NCI-H1092 treated with DMSO at 0.1 percent for 48 hours (cell line): ENCODE results near the gene B3GAT3.
"Not testable (repeated sequence)": the region's sequence is repeated elsewhere in the genome, so short reads cannot be mapped to it uniquely, and the experiment has no call there.

Experiments used
- DNase-seq: peaks from one replicate; lab custom pipeline; 2025; lab: John Stamatoyannopoulos, UW

B3GAT3 gene

GRCh38 chr11:62603776-62604299 lies 17.9 kb downstream of the B3GAT3 start:
- no peak for DNase-seq

- DNase-seq = no peak
Observed at GRCh38 chr11:62603072-62603408, 18.7 kb downstream of the B3GAT3 start.

- DNase-seq = peak; percentile 81
Observed at GRCh38 chr11:62602141-62603071, 19.4 kb downstream of the B3GAT3 start.

GRCh38 chr11:62601372-62602140 lies 20.2 kb downstream of the B3GAT3 start, which contains the start of gene MTA2:
TSS of gene MTA2 (minus strand) at chr11:62601865. CDS start at chr11:62601450, 415 bp downstream.
- peak; percentile 99 for DNase-seq

GRCh38 chr11:62601122-62601371 lies 20.7 kb downstream of the B3GAT3 start:
- DNase-seq = peak; percentile 57

GRCh38 chr11:62600367-62601121 lies 21.2 kb downstream of the B3GAT3 start:
- no peak for DNase-seq

GRCh38 chr11:62599901-62600300 lies 21.9 kb downstream of the B3GAT3 start:
- no peak for DNase-seq

GRCh38 chr11:62599069-62599696 lies 22.6 kb downstream of the B3GAT3 start:
- DNase-seq = no peak

- no peak for DNase-seq
Observed at GRCh38 chr11:62595124-62595523, 26.7 kb downstream of the B3GAT3 start.

- DNase-seq = peak; percentile 27
Observed at GRCh38 chr11:62593434-62594044, 28.2 kb downstream of the B3GAT3 start.

GRCh38 chr11:62592989-62593421 lies 28.8 kb downstream of the B3GAT3 start:
- DNase-seq = no peak

GRCh38 chr11:62592146-62592815 lies 29.5 kb downstream of the B3GAT3 start:
- DNase-seq = no peak

- DNase-seq = peak; percentile 100
Observed at GRCh38 chr11:62591448-62592145, 30.2 kb downstream of the B3GAT3 start, which contains the start of gene TUT1. TSS of gene TUT1 (minus strand) at chr11:62591523. CDS start at chr11:62591485, 38 bp downstream.

- no peak for DNase-seq
Observed at GRCh38 chr11:62588966-62589637, 32.7 kb downstream of the B3GAT3 start.

- not testable (repeated sequence) for DNase-seq
Observed at GRCh38 chr11:62585356-62585755, 36.4 kb downstream of the B3GAT3 start.

GRCh38 chr11:62581735-62582134 lies 40.1 kb downstream of the B3GAT3 start:
- not testable (repeated sequence) for DNase-seq

GRCh38 chr11:62580959-62581715 lies 40.6 kb downstream of the B3GAT3 start:
- no peak for DNase-seq

- DNase-seq = no peak
Observed at GRCh38 chr11:62579252-62579651, 42.5 kb downstream of the B3GAT3 start.

- no peak for DNase-seq
Observed at GRCh38 chr11:62578541-62578940, 43.2 kb downstream of the B3GAT3 start.
